GM18505 (cell line): ENCODE data around the gene NABP2.
"Not testable (repeated sequence)": the region's sequence is repeated elsewhere in the genome, so short reads cannot be mapped to it uniquely, and the experiment has no call there.

ENCODE experiments used
- ATAC-seq: cut with Tn5 transposase; IDR thresholded peaks from one replicate; pipeline ENCODE4 v1.9.1; 2021; ENCODE audit not compliant: unreplicated experiment
- POLR2A ChIP-seq: IDR thresholded peaks from 4 replicates; pipeline ENCODE4 v1.6.1; 2011; ENCODE audit warnings: borderline replicate concordance; ENCODE audit not compliant: insufficient read depth, insufficient read length; ENCODE audit errors: extremely low read depth

Gene NABP2

GRCh38 chr12:56266693-56267442 lies 42.7 kb downstream of the NABP2 start, which contains the start of gene COQ10A:
Gene COQ10A, plus strand, starts transcription at chr12:56266942. Its CDS starts 177 bp downstream, at chr12:56267119.
- peak; percentile 88 for TF ChIP-seq POLR2A
- ATAC-seq, result peak; percentile 85

GRCh38 chr12:56267443-56268071 lies 43.4 kb downstream of the NABP2 start:
- peak; percentile 15 for ATAC-seq
- no peak for TF ChIP-seq POLR2A

DNA sequence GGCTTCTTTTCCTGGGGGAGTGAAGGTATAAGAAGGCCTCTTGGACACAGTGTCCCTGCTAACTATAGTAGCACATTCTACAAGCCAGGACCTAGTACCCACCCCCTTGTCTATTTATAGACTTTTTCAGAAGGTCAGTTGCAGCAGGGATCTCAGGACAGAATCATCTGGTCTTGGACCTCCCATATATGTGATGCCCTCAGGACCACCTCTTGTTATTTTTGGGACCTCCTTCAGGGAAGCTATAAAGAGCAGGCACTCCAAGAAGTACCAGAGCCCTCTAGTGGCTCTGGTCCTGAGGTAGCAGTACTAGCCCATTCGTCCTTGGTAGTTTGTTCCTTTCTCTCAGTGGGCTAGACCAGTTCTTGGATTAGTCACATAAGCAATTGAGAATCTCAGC lies 46.9 kb downstream of the NABP2 start:
- no peak for ATAC-seq
- TF ChIP-seq POLR2A, result no peak

- not testable (repeated sequence) for ATAC-seq
Measured at GRCh38 chr12:56272468-56272867, 48.3 kb downstream of the NABP2 start.

DNA sequence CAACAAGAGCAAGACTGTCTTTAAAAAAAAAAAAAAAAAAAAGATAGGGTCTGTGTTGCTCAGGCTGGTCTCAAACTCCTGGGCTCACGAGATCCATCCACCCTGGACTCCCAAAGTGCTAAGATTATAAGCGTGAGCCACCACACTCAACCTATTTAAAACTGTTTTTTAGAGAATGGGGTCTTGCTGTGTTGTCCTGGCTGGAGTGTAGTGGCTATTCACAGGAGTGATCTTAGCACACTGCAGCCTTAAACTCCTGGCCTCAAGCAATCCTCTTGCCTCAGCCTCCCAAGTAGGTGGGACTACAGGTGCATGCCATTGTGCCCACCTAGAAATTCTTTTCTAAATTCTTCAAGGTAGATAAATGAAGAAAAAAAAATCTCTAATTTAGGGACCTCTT lies 50.2 kb downstream of the NABP2 start:
- TF ChIP-seq POLR2A, result no peak

DNA sequence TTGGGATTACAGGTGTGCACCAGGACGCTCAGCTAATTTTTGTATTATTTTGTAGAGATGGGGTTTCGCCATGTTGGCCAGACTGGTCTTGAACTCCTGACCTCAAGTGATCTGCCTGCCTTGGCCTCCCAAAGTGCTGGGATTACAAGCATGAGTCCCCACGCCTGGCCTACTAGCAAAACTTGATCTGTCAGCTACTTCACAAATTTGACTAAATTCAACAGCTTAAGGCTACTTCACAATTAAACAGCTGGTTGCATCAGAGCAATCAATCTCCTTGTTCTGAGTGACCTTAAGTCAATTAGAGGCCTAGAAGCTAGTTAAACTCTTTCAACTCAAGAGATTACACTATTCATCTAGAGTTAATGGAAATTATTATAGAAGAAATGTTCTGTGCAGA lies 54.8 kb downstream of the NABP2 start:
- TF ChIP-seq POLR2A, result no peak
- ATAC-seq, result no peak

More for the DNA sequence above, 50.2 kb downstream of the NABP2 start:
- ATAC-seq, result no peak
